MM.1S (cell line): ENCODE data around the gene LCE4A.

ENCODE experiments used
- DNase-seq: peaks from one replicate; pipeline ENCODE4 v3.0.0-alpha.2; 2015
- H2AFZ ChIP-seq: fragments of 300-600 bp; sonication (generic); 2 replicates; pipeline ENCODE4 v1.6.0; 2016; ENCODE audit warnings: antibody characterized with exemption, low read length
- H3F3A ChIP-seq: fragments of 300-600 bp; sonication (generic); 2 replicates; pipeline ENCODE4 v1.6.1; 2016; ENCODE audit warnings: mild to moderate bottlenecking, antibody characterized with exemption, low read length, moderate library complexity, mixed read lengths; ENCODE audit not compliant: insufficient read depth
- H3K27ac ChIP-seq: fragments of 300-600 bp; sonication (generic); 2 replicates; pipeline ENCODE4 v1.5.1; 2016; ENCODE audit warnings: mild to moderate bottlenecking, low read length
- H3K27me3 ChIP-seq: fragments of 300-600 bp; sonication (generic); replicated peaks from 2 replicates; pipeline ENCODE4 v1.6.0; 2016; ENCODE audit warnings: low read length; ENCODE audit not compliant: insufficient read depth
- H3K36me3 ChIP-seq: fragments of 300-600 bp; sonication (generic); replicated peaks from 2 replicates; pipeline ENCODE4 v1.6.1; 2016; ENCODE audit warnings: mild to moderate bottlenecking, low read length, mixed read lengths; ENCODE audit not compliant: insufficient read depth
- H3K4me1 ChIP-seq: fragments of 300-600 bp; sonication (generic); 2 replicates; pipeline ENCODE4 v1.6.1; 2016; ENCODE audit warnings: low read length, mixed read lengths
- H3K4me2 ChIP-seq: fragments of 300-600 bp; sonication (generic); 2 replicates; pipeline ENCODE4 v1.6.0; 2016; ENCODE audit warnings: low read depth, low read length
- H3K4me3 ChIP-seq: fragments of 300-600 bp; sonication (generic); 2 replicates; pipeline ENCODE4 v1.5.1; 2016; ENCODE audit warnings: low read length, mixed read lengths
- H3K79me2 ChIP-seq: fragments of 300-600 bp; sonication (generic); 2 replicates; pipeline ENCODE4 v1.6.1; 2016; ENCODE audit warnings: mixed run types, low read length, mixed read lengths
- H3K9ac ChIP-seq: fragments of 300-600 bp; sonication (generic); 2 replicates; pipeline ENCODE4 v1.6.1; 2016; ENCODE audit warnings: low read length, mixed read lengths
- H3K9me2 ChIP-seq: fragments of 300-600 bp; sonication (generic); replicated peaks from 2 replicates; pipeline ENCODE4 v1.6.1; 2016; ENCODE audit warnings: mild to moderate bottlenecking, low read length, mixed read lengths; ENCODE audit not compliant: insufficient read depth
- H3K9me3 ChIP-seq: fragments of 300-600 bp; sonication (generic); replicated peaks from 2 replicates; pipeline ENCODE4 v1.6.1; 2016; ENCODE audit warnings: mild to moderate bottlenecking, low read length, mixed read lengths; ENCODE audit not compliant: insufficient read depth
- H4K20me1 ChIP-seq: fragments of 300-600 bp; sonication (generic); 2 replicates; pipeline ENCODE4 v1.6.1; 2016; ENCODE audit warnings: mild to moderate bottlenecking, low read length, moderate library complexity, mixed read lengths; ENCODE audit not compliant: insufficient read depth
- EZH2 ChIP-seq: fragments of 300-600 bp; sonication (generic); optimal IDR thresholded peaks from 2 replicates; pipeline ENCODE3; 2017; ENCODE audit warnings: low read depth, mild to moderate bottlenecking, antibody characterized with exemption, low read length, mixed read lengths
- EZH2phosphoT487 ChIP-seq: fragments of 300-600 bp; sonication (generic); IDR thresholded peaks from 2 replicates; pipeline ENCODE4 v1.6.1; 2018; ENCODE audit warnings: antibody characterized with exemption, low read length
- TF ChIP-seq, protein P1 (sequence below): fragments of 300-600 bp; sonication (generic); IDR thresholded peaks from 2 replicates; pipeline ENCODE4 v1.5.1; 2016; ENCODE audit warnings: antibody characterized with exemption, low read length, mixed read lengths

Gene LCE4A

DNA sequence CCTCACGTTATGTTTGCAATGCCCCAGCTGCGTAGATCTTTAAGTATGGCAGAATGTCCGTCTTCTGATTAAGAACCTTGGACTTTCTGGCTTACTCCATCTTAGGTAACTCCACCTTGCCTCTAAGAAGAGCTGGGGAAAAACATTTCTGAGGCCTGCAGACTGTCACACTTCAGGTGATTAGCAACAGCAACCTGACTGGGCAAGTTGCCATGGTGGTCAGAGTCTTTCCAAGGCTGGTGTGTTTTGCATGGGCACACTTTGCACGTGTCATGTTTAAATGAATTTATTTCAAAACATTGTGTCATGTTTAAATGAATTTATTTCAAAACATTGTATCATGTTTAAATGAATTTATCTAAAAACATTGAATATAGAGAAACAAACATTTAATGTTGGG lies 50.7 kb downstream of the LCE4A start:
- Histone ChIP-seq H3K4me1 (no peaks in the 10 kb centered on the region), H4K20me1 (no peaks in the 10 kb centered on the region), H3K4me3 (no peak overlapping the region), H3K9me2 (no peaks in the 10 kb centered on the region), H2AFZ (no peak overlapping the region), H3K36me3 (no peaks in the 10 kb centered on the region), H3K9ac (no peak overlapping the region), H3K9me3 (no peaks in the 10 kb centered on the region), H3K79me2 (no peaks in the 10 kb centered on the region), H3K4me2 (no peak overlapping the region), H3K27ac (no peak overlapping the region), H3K27me3 (no peaks in the 10 kb centered on the region), H3F3A (no peaks in the 10 kb centered on the region)
- DNase-seq = no peak
- TF ChIP-seq EZH2phosphoT487 (no peak), EZH2 (no peak)
- TF ChIP-seq, protein P1, sequence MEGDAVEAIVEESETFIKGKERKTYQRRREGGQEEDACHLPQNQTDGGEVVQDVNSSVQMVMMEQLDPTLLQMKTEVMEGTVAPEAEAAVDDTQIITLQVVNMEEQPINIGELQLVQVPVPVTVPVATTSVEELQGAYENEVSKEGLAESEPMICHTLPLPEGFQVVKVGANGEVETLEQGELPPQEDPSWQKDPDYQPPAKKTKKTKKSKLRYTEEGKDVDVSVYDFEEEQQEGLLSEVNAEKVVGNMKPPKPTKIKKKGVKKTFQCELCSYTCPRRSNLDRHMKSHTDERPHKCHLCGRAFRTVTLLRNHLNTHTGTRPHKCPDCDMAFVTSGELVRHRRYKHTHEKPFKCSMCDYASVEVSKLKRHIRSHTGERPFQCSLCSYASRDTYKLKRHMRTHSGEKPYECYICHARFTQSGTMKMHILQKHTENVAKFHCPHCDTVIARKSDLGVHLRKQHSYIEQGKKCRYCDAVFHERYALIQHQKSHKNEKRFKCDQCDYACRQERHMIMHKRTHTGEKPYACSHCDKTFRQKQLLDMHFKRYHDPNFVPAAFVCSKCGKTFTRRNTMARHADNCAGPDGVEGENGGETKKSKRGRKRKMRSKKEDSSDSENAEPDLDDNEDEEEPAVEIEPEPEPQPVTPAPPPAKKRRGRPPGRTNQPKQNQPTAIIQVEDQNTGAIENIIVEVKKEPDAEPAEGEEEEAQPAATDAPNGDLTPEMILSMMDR = no peak
